ENCODE measurements around the gene AGAP1. TPM values are rescaled to one million over a fixed set of nuclear protein-coding genes. Genes with fewer than 3 reads are reported as not detected.

AGAP1 gene
- total RNA-seq, 1 experiment from 2014 or later: 56.4 TPM

DNA sequence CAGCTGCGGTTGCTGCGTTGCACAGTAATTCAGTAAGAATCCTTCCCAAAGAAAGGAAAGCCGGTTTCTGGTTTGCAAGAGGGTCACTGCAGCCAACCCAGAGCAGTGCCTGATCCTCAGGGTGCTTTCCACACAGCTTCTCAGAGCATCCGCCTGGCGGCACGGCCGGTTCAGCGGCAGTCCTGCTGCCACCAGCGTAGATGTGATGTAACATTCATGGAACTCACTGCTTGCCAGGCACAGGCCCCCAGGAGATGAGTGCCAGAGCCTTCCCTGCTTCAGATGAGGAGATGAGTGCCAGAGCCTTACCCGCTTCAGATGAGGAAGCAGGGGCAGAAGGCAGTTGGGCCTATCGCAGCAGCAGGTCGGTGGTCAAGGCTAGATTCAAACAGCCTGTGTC lies 444.1 kb downstream of the AGAP1 start:
- no peaks in the 10 kb centered on the region for H3K27me3 Mint-ChIP-seq (ENCODE audit: unreplicated experiment)
- CTCF ChIA-PET: no interaction called here
- no peak overlapping the region for H3K4me3 Mint-ChIP-seq (ENCODE audit: low read depth, unreplicated experiment)
- TF ChIP-seq, protein P1, sequence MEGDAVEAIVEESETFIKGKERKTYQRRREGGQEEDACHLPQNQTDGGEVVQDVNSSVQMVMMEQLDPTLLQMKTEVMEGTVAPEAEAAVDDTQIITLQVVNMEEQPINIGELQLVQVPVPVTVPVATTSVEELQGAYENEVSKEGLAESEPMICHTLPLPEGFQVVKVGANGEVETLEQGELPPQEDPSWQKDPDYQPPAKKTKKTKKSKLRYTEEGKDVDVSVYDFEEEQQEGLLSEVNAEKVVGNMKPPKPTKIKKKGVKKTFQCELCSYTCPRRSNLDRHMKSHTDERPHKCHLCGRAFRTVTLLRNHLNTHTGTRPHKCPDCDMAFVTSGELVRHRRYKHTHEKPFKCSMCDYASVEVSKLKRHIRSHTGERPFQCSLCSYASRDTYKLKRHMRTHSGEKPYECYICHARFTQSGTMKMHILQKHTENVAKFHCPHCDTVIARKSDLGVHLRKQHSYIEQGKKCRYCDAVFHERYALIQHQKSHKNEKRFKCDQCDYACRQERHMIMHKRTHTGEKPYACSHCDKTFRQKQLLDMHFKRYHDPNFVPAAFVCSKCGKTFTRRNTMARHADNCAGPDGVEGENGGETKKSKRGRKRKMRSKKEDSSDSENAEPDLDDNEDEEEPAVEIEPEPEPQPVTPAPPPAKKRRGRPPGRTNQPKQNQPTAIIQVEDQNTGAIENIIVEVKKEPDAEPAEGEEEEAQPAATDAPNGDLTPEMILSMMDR (IDR thresholded peaks at IDR 0.05; ENCODE audit: unreplicated experiment): no peak
- intact Hi-C loops (cut with micrococcal nuclease; ENCODE audit: unreplicated experiment): no loop called here
- DNase-seq: no peak
- H3K27ac Mint-ChIP-seq (ENCODE audit: unreplicated experiment): no peak overlapping the region
- H3K4me1 Mint-ChIP-seq (ENCODE audit: low read depth, unreplicated experiment): no peaks in the 10 kb centered on the region
- peaks cover 5% of the 10 kb centered on the region for H3K36me3 Mint-ChIP-seq (ENCODE audit: insufficient read depth, unreplicated experiment)
- peaks cover 6% of the 10 kb centered on the region for H3K9me3 Mint-ChIP-seq (ENCODE audit: low read depth, unreplicated experiment)
- BruUV-seq (replicated peaks): no TSS peak

DNA sequence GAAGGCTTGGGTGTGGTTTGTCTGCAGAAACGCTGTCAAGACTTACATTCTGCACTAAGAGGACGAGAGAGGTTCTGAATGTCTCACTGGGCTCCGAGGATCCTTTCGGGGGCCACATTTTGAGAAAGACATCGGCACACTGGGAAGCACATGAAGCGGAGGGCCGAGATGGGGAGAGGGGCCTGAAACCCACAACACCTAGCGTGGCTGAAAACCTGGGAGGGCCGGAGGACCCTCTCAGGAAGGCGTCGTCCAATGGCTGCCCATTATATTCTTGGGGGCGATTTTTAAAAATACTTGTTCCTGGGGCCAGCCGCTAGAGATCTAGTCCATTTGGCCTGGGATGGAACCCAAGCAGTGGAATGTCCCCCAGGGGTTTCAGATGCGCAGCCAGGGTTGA lies 444.8 kb downstream of the AGAP1 start:
- CTCF ChIA-PET: no interaction called here
- no TSS peak for BruUV-seq (replicated peaks)
- intact Hi-C loops (cut with micrococcal nuclease; ENCODE audit: unreplicated experiment): no loop called here
- Mint-ChIP-seq H3K36me3 (ENCODE audit: insufficient read depth, unreplicated experiment) (peaks cover 5% of the 10 kb centered on the region), H3K9me3 (ENCODE audit: low read depth, unreplicated experiment) (peaks cover 6% of the 10 kb centered on the region), H3K27me3 (ENCODE audit: unreplicated experiment) (no peaks in the 10 kb centered on the region), H3K27ac (ENCODE audit: unreplicated experiment) (no peak overlapping the region), H3K4me1 (ENCODE audit: low read depth, unreplicated experiment) (no peaks in the 10 kb centered on the region), H3K4me3 (ENCODE audit: low read depth, unreplicated experiment) (no peak overlapping the region)
- no peak for DNase-seq
- TF ChIP-seq, protein P1 (IDR thresholded peaks at IDR 0.05; ENCODE audit: unreplicated experiment): no peak

- Mint-ChIP-seq H3K27me3 (ENCODE audit: unreplicated experiment) (no peaks in the 10 kb centered on the region), H3K27ac (ENCODE audit: unreplicated experiment) (no peak overlapping the region), H3K36me3 (ENCODE audit: insufficient read depth, unreplicated experiment) (peaks cover 5% of the 10 kb centered on the region), H3K4me1 (ENCODE audit: low read depth, unreplicated experiment) (no peaks in the 10 kb centered on the region), H3K4me3 (ENCODE audit: low read depth, unreplicated experiment) (no peak overlapping the region), H3K9me3 (ENCODE audit: low read depth, unreplicated experiment) (peaks cover 6% of the 10 kb centered on the region)
- BruUV-seq (replicated peaks): no TSS peak
- no peak for DNase-seq
- CTCF ChIA-PET: no interaction called here
- TF ChIP-seq, protein P1 (IDR thresholded peaks at IDR 0.05; ENCODE audit: unreplicated experiment): no peak
- intact Hi-C loops (cut with micrococcal nuclease; ENCODE audit: unreplicated experiment): no loop called here
Observed at GRCh38 chr2:235939471-235939870, 445.6 kb downstream of the AGAP1 start.

- TF ChIP-seq, protein P1 (IDR thresholded peaks at IDR 0.05; ENCODE audit: unreplicated experiment): no peak
- Mint-ChIP-seq H3K4me3 (ENCODE audit: low read depth, unreplicated experiment) (no peak overlapping the region), H3K9me3 (ENCODE audit: low read depth, unreplicated experiment) (peaks cover 6% of the 10 kb centered on the region), H3K27me3 (ENCODE audit: unreplicated experiment) (no peaks in the 10 kb centered on the region), H3K4me1 (ENCODE audit: low read depth, unreplicated experiment) (no peaks in the 10 kb centered on the region), H3K36me3 (ENCODE audit: insufficient read depth, unreplicated experiment) (peaks cover 5% of the 10 kb centered on the region), H3K27ac (ENCODE audit: unreplicated experiment) (no peak overlapping the region)
- DNase-seq: no peak
- CTCF ChIA-PET: no interaction called here
- no TSS peak for BruUV-seq (replicated peaks)
- intact Hi-C loops (cut with micrococcal nuclease; ENCODE audit: unreplicated experiment): no loop called here
Observed at GRCh38 chr2:235940330-235940729, 446.5 kb downstream of the AGAP1 start.

All from Calu3 (cell line).